ENCODE results near the gene ENHO. TPM values are rescaled to one million over a fixed set of nuclear protein-coding genes. Genes with fewer than 3 reads are reported as not detected.
A peak's percentile ranks its signal among the peaks of the same experiment; 100 is the strongest.

The ENHO gene
- total and polyA plus RNA-seq, 2 donors from 2014 or later = 0.22 to 2.7 TPM

GRCh38 chr9:34513567-34514214, 9.1 kb downstream of the ENHO start:
- no peak overlapping the region for H3K4me3 ChIP-seq (ENCODE audit: low read length in 3 of 3)
- intact Hi-C loops (cut with DNase I) = no loop called here
- no peaks in the 10 kb centered on the region for H3K27me3 ChIP-seq (ENCODE audit: control insufficient read depth, insufficient read depth, low read length)
- no peaks in the 10 kb centered on the region for H3K36me3 ChIP-seq (ENCODE audit: control insufficient read depth in 2 of 3, insufficient read depth in 3 of 3, low read length in 3 of 3)
- FAIRE-seq (no peak), DNase-seq (peak in 2 of 5 donors; percentile 21 to 24)
- H3K4me1 ChIP-seq (ENCODE audit: control insufficient read depth in 2 of 3, insufficient read depth in 2 of 3, low read depth in 1 of 3, low read length in 3 of 3) = no peaks in the 10 kb centered on the region
- no peak overlapping the region for H3K27ac ChIP-seq (ENCODE audit: low read depth in 2 of 2, low read length in 2 of 2)
- H3K9me3 ChIP-seq (ENCODE audit: control insufficient read depth in 2 of 3, insufficient read depth in 1 of 3, low read length in 3 of 3) = no peaks in the 10 kb centered on the region
- no peak for TF ChIP-seq CTCF (IDR thresholded peaks at IDR 0.05; ENCODE audit: borderline replicate concordance, extremely low read depth, insufficient read depth)
- no peak overlapping the region for H3K9ac ChIP-seq (ENCODE audit: low read length in 3 of 3)

GRCh38 chr9:34512131-34513078, 10.4 kb downstream of the ENHO start:
- Histone ChIP-seq H3K4me3 (ENCODE audit: low read length in 3 of 3) (no peak overlapping the region), H3K4me1 (ENCODE audit: control insufficient read depth in 2 of 3, insufficient read depth in 2 of 3, low read depth in 1 of 3, low read length in 3 of 3) (no peaks in the 10 kb centered on the region), H3K36me3 (ENCODE audit: control insufficient read depth in 2 of 3, insufficient read depth in 3 of 3, low read length in 3 of 3) (no peaks in the 10 kb centered on the region), H3K27me3 (ENCODE audit: control insufficient read depth, insufficient read depth, low read length) (no peaks in the 10 kb centered on the region), H3K9me3 (ENCODE audit: control insufficient read depth in 2 of 3, insufficient read depth in 1 of 3, low read length in 3 of 3) (no peaks in the 10 kb centered on the region), H3K9ac (ENCODE audit: low read length in 3 of 3) (no peak overlapping the region), H3K27ac (ENCODE audit: low read depth in 2 of 2, low read length in 2 of 2) (no peak overlapping the region)
- no peak for FAIRE-seq
- no peak for TF ChIP-seq CTCF (IDR thresholded peaks at IDR 0.05; ENCODE audit: borderline replicate concordance, extremely low read depth, insufficient read depth)
- no peak for DNase-seq
- intact Hi-C loops (cut with DNase I) = no loop called here

GRCh38 chr9:34510497-34511468, 12.0 kb downstream of the ENHO start:
- intact Hi-C loops (cut with DNase I) = no loop called here
- Histone ChIP-seq H3K4me3 (ENCODE audit: low read length in 3 of 3) (no peak overlapping the region), H3K36me3 (ENCODE audit: control insufficient read depth in 2 of 3, insufficient read depth in 3 of 3, low read length in 3 of 3) (no peaks in the 10 kb centered on the region), H3K27ac (ENCODE audit: low read depth in 2 of 2, low read length in 2 of 2) (no peak overlapping the region), H3K4me1 (ENCODE audit: control insufficient read depth in 2 of 3, insufficient read depth in 2 of 3, low read depth in 1 of 3, low read length in 3 of 3) (no peaks in the 10 kb centered on the region), H3K9ac (ENCODE audit: low read length in 3 of 3) (no peak overlapping the region), H3K27me3 (ENCODE audit: control insufficient read depth, insufficient read depth, low read length) (no peaks in the 10 kb centered on the region), H3K9me3 (ENCODE audit: control insufficient read depth in 2 of 3, insufficient read depth in 1 of 3, low read length in 3 of 3) (no peaks in the 10 kb centered on the region)
- no peak for FAIRE-seq
- TF ChIP-seq CTCF (IDR thresholded peaks at IDR 0.05; ENCODE audit: borderline replicate concordance, extremely low read depth, insufficient read depth) = no peak
- peak in 3 of 5 donors; percentile 36 to 50 (median 37) for DNase-seq
